DND-41 (cell line): ENCODE measurements around the gene SHMT2.

ENCODE experiments used
- ATAC-seq: fragments of 200-7000 bp; cut with Tn5 transposase; 3 replicates; pipeline ENCODE4 v1.9.1; 2021; ENCODE audit warnings: low read depth; ENCODE audit not compliant: insufficient read depth
- DNase-seq: peaks from one replicate; pipeline ENCODE4 v3.0.0-alpha.2; 2020
- H2AFZ ChIP-seq: 2 replicates; pipeline ENCODE4 v1.6.0; 2012; ENCODE audit warnings: low read depth, low read length
- H3K27ac ChIP-seq: 2 replicates; pipeline ENCODE4 v1.5.1; 2012; ENCODE audit warnings: low read length, inconsistent platforms
- H3K27me3 ChIP-seq: fragments of 200-600 bp; sonication (generic); 2 replicates; pipeline ENCODE4 v1.6.0; 2012; ENCODE audit warnings: low read length, mild to moderate bottlenecking, inconsistent platforms; ENCODE audit not compliant: insufficient read depth, poor library complexity
- H3K36me3 ChIP-seq: 2 replicates; pipeline ENCODE4 v1.5.1; 2012; ENCODE audit warnings: low read length, inconsistent platforms; ENCODE audit not compliant: insufficient read depth
- H3K4me1 ChIP-seq: 2 replicates; pipeline ENCODE4 v1.5.1; 2012; ENCODE audit warnings: mild to moderate bottlenecking, low read length; ENCODE audit not compliant: insufficient read depth
- H3K4me2 ChIP-seq: 2 replicates; pipeline ENCODE4 v1.6.0; 2012; ENCODE audit warnings: mild to moderate bottlenecking, moderate library complexity, low read length, inconsistent platforms; ENCODE audit not compliant: insufficient read depth
- H3K4me3 ChIP-seq, 2 experiments: fragments of 200-600 bp in 1 of 2; shearing (Covaris generic) in 1 of 2; 2 replicates each; pipeline ENCODE4 v1.5.1; 2012 to 2016; ENCODE audit warnings: inconsistent platforms in 2 of 2, low read length in 2 of 2, mild to moderate bottlenecking in 2 of 2, low read depth in 1 of 2, moderate library complexity in 1 of 2
- H3K79me2 ChIP-seq: 2 replicates; pipeline ENCODE4 v1.6.0; 2012; ENCODE audit warnings: low read length, inconsistent platforms; ENCODE audit not compliant: insufficient read depth
- H3K9ac ChIP-seq: 2 replicates; pipeline ENCODE4 v1.6.0; 2012; ENCODE audit warnings: low read depth, mild to moderate bottlenecking, inconsistent platforms, low read length, moderate library complexity
- H3K9me3 ChIP-seq: 2 replicates; pipeline ENCODE4 v1.5.1; 2012; ENCODE audit warnings: low read length, moderate library complexity, mild to moderate bottlenecking, inconsistent platforms; ENCODE audit not compliant: insufficient read depth, severe bottlenecking
- H4K20me1 ChIP-seq: 2 replicates; pipeline ENCODE4 v1.6.0; 2012; ENCODE audit warnings: low read length; ENCODE audit not compliant: insufficient read depth
- CTCF ChIP-seq: IDR thresholded peaks from 2 replicates; pipeline ENCODE4 v1.5.1; 2012; ENCODE audit warnings: borderline replicate concordance, low read length, moderate library complexity, mild to moderate bottlenecking; ENCODE audit not compliant: poor library complexity, severe bottlenecking; ENCODE audit errors: extremely low read depth
- EZH2 ChIP-seq: IDR thresholded peaks from 3 replicates; pipeline ENCODE4 v1.6.1; 2012; ENCODE audit warnings: borderline replicate concordance, low read depth, mild to moderate bottlenecking, moderate library complexity, low read length, inconsistent platforms; ENCODE audit not compliant: severe bottlenecking

The SHMT2 gene

GRCh38 chr12:57192920-57193319 lies 36.6 kb upstream of the SHMT2 start:
- Histone ChIP-seq H3K79me2 (no peaks in the 10 kb centered on the region), H3K36me3 (no peaks in the 10 kb centered on the region), H3K27me3 (no peaks in the 10 kb centered on the region), H3K4me2 (no peak overlapping the region), H2AFZ (no peak overlapping the region), H4K20me1 (no peaks in the 10 kb centered on the region; the same call in 1 of the 2 replicates), H3K9ac (no peak overlapping the region), H3K4me3 (no peak overlapping the region), H3K27ac (no peak overlapping the region), H3K4me1 (no peaks in the 10 kb centered on the region), H3K9me3 (no peaks in the 10 kb centered on the region)
- DNase-seq (no peak), ATAC-seq (no peak)
- no peak for TF ChIP-seq CTCF

GRCh38 chr12:57193706-57194245 lies 35.7 kb upstream of the SHMT2 start:
- H3K9me3 ChIP-seq, result no peaks in the 10 kb centered on the region
- ATAC-seq (no peak), DNase-seq (no peak)
- H2AFZ ChIP-seq, result no peak overlapping the region
- no peaks in the 10 kb centered on the region for H3K79me2 ChIP-seq
- H4K20me1 ChIP-seq, result no peaks in the 10 kb centered on the region; the same call in 1 of the 2 replicates
- no peaks in the 10 kb centered on the region for H3K4me1 ChIP-seq
- no peak for TF ChIP-seq CTCF
- H3K9ac ChIP-seq, result no peak overlapping the region
- no peak overlapping the region for H3K27ac ChIP-seq
- H3K4me3 ChIP-seq, result no peak overlapping the region
- H3K4me2 ChIP-seq, result no peak overlapping the region
- H3K27me3 ChIP-seq, result no peaks in the 10 kb centered on the region
- no peaks in the 10 kb centered on the region for H3K36me3 ChIP-seq

GRCh38 chr12:57194253-57194652 lies 35.3 kb upstream of the SHMT2 start:
- H3K27ac ChIP-seq, result no peak overlapping the region
- no peaks in the 10 kb centered on the region for H3K9me3 ChIP-seq
- H3K4me3 ChIP-seq, result no peak overlapping the region
- H3K4me1 ChIP-seq, result no peaks in the 10 kb centered on the region
- no peak for TF ChIP-seq EZH2
- no peak for TF ChIP-seq CTCF
- DNase-seq (no peak), ATAC-seq (no peak)
- no peak overlapping the region for H2AFZ ChIP-seq
- H3K79me2 ChIP-seq, result no peaks in the 10 kb centered on the region
- H3K9ac ChIP-seq, result no peak overlapping the region
- H3K4me2 ChIP-seq, result no peak overlapping the region
- H3K27me3 ChIP-seq, result no peaks in the 10 kb centered on the region
- H4K20me1 ChIP-seq, result no peaks in the 10 kb centered on the region; the same call in 1 of the 2 replicates
- no peaks in the 10 kb centered on the region for H3K36me3 ChIP-seq

- H3K9ac ChIP-seq, result no peak overlapping the region
- no peak overlapping the region for H3K4me2 ChIP-seq
- no peak for TF ChIP-seq EZH2
- TF ChIP-seq CTCF, result no peak
- no peaks in the 10 kb centered on the region for H3K4me1 ChIP-seq
- H3K4me3 ChIP-seq, result no peak overlapping the region
- H3K27ac ChIP-seq, result no peak overlapping the region
- no peak overlapping the region for H2AFZ ChIP-seq
- no peaks in the 10 kb centered on the region for H3K9me3 ChIP-seq
- ATAC-seq, result no peak
- no peaks in the 10 kb centered on the region for H3K79me2 ChIP-seq
- no peaks in the 10 kb centered on the region; the same call in 1 of the 2 replicates for H4K20me1 ChIP-seq
- H3K27me3 ChIP-seq, result no peaks in the 10 kb centered on the region
- H3K36me3 ChIP-seq, result no peaks in the 10 kb centered on the region
- DNase-seq, result no peak
Measured at GRCh38 chr12:57195186-57195585, 34.3 kb upstream of the SHMT2 start.
